ENCODE results near the gene TFDP1.

DNA sequence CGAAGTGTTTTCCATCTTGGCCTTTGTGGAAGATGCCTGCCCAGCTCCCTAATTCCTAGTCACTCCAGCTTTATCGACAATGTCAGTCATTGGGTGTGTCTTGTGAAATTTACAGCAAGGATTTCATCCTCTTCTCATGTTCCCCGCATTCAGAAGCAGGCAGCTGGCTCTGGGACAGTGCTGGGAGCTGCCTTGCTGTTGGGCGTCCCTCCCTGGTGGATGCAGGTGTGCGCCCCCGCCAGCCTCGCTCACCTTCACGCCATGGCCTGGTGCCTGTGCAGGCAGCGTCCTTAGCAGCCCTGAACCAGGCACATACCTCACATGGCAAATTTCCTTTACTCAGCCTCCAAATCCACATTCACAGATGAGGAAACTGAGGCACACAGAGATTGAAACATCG, 39.7 kb upstream of the TFDP1 start:
- TF ChIP-seq, protein P1, sequence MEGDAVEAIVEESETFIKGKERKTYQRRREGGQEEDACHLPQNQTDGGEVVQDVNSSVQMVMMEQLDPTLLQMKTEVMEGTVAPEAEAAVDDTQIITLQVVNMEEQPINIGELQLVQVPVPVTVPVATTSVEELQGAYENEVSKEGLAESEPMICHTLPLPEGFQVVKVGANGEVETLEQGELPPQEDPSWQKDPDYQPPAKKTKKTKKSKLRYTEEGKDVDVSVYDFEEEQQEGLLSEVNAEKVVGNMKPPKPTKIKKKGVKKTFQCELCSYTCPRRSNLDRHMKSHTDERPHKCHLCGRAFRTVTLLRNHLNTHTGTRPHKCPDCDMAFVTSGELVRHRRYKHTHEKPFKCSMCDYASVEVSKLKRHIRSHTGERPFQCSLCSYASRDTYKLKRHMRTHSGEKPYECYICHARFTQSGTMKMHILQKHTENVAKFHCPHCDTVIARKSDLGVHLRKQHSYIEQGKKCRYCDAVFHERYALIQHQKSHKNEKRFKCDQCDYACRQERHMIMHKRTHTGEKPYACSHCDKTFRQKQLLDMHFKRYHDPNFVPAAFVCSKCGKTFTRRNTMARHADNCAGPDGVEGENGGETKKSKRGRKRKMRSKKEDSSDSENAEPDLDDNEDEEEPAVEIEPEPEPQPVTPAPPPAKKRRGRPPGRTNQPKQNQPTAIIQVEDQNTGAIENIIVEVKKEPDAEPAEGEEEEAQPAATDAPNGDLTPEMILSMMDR (IDR thresholded peaks at IDR 0.05) = no peak
- no peak for TF ChIP-seq POLR2A (IDR thresholded peaks at IDR 0.05)

Data from thyroid gland (tissue), 4 donors.